Activated T-helper 1 cell treated with Interleukin-2 at 50 U/mL for 16 hours (primary cell): ENCODE data around the gene BAHCC1.
A peak's percentile ranks its signal among the peaks of the same experiment; 100 is the strongest.

Experiments
- DNase-seq: peaks from one replicate; pipeline ENCODE4 v3.0.0-alpha.2; 2020; ENCODE audit warnings: low read depth

The BAHCC1 gene

DNA sequence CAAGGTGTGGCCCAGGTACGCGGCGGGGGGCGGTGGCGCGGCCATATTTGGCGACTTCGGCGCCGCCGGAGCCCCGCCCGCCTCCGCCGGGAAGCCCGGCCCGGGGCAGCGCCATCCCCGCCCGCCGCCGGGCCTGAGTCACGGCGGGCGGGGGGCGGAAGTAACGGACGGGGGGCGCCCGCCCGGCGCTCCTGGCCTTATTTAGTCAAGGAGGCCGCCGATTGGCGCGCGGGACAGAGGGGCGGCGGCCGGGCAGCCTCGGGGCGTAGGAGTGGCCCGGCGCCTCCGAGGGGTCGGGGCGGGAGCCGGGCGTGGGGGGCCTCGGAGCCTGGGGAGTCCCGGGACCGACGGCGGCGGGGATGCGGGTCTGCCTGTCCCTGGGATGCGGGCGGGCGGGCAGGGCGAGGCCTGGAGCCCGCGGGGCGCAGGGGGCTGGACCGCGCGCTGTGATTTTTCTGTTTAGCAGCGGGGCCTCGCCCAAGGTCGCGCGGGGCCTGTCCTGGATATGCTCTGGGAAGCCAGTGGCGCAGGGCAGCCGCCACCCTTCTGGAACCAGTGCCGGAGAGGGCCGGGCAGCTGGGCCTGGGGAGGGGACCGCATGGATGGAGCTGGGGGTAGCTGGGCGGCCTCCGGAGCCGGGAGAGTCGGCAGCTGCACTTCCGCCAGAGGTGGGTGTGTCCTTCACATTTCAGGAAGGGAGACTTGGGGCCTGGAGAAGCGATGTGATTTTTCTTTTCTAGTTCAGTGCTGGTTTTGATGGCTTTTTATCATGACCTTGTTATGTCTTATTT, 119.7 kb downstream of the BAHCC1 start:
- peak; percentile 65 for DNase-seq

DNA sequence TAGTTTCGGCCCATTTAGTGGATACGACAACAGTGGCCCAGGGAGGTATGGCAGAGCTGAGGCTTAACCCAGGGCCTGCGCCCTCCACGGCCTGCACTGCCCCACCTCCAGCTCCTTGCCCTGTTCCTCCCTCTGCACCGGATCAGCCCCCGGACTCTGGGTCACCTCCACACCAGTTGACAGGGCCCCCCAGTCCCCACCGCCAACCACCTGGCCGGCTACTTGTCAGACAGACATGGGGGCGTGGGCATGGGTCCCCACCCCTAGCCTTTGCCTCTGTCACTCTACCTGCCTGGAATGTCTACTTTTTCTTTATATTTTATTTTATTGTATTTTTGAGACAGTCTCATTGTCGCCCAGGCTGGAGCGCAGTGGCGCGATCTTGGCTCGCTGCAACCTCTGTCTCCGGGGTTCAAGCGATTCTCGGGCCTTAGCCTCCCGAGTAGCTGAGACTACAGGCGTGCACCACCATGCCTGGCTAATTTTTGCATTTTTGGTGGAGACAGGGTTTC, 120.3 kb downstream of the BAHCC1 start:
- no peak for DNase-seq
